ENCODE results near the gene NTSR1. TPM values are rescaled to one million over a fixed set of nuclear protein-coding genes. Genes with fewer than 3 reads are reported as not detected.

NTSR1 gene
- total and polyA plus RNA-seq, 2 of the 8 experiments (the other 6 are each of a cell fraction or from before 2014, with no cell fraction given) = 0.53 to 0.89 TPM

DNA sequence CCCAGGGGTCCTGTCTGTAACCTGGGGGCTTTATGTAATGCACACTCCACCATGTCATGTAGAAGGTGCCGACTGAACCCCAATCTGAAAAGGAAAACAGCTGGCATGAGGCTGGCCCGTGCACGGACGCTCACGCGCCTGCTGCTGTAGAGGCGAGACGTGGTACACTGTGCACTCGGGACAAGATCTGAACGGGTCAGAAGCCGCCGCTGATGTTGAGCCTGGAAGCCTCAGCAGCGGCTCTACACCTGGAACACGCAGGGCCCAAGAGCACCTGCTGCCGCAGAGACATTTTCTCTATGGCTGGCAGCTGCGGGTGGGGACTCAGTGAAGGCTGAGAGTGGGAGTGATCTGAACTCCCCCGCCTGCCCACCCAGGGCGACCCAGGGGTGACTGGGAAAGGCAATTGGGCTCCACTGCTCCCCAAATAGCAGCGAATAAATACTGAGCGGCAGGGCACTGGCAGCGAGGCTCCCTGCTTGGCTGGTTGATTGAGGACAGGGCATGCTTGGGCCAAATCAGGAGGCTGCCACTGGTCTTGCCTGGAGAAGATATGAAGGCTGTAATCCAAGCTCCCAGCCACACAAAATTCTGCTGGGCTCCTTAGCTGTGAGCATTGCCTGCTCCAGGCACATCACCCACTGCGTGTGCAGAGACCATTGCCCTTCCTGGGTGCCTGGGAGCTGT is 93.5 kb downstream of the NTSR1 start (continued):
- TF ChIP-seq, protein P1, sequence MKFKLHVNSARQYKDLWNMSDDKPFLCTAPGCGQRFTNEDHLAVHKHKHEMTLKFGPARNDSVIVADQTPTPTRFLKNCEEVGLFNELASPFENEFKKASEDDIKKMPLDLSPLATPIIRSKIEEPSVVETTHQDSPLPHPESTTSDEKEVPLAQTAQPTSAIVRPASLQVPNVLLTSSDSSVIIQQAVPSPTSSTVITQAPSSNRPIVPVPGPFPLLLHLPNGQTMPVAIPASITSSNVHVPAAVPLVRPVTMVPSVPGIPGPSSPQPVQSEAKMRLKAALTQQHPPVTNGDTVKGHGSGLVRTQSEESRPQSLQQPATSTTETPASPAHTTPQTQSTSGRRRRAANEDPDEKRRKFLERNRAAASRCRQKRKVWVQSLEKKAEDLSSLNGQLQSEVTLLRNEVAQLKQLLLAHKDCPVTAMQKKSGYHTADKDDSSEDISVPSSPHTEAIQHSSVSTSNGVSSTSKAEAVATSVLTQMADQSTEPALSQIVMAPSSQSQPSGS (IDR thresholded peaks at IDR 0.05; ENCODE audit: low read length) = no peak
- no peak for TF ChIP-seq MAFK (IDR thresholded peaks at IDR 0.05; ENCODE audit: low read depth, low read length)
- no peak for TF ChIP-seq RBBP5 (IDR thresholded peaks at IDR 0.05; ENCODE audit: borderline replicate concordance, low read depth, low read length)
- no peak for TF ChIP-seq NRF1 (IDR thresholded peaks at IDR 0.05; ENCODE audit: low read depth, low read length)
- TF ChIP-seq, protein P2, sequence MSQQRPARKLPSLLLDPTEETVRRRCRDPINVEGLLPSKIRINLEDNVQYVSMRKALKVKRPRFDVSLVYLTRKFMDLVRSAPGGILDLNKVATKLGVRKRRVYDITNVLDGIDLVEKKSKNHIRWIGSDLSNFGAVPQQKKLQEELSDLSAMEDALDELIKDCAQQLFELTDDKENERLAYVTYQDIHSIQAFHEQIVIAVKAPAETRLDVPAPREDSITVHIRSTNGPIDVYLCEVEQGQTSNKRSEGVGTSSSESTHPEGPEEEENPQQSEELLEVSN (IDR thresholded peaks at IDR 0.05) = no peak
